Activated CD8-positive, alpha-beta memory T cell treated with anti-CD3 and anti-CD28 coated beads for 48 hours (primary cell): ENCODE results near the gene SH2D2A.

ENCODE experiments used
- DNase-seq, 3 experiments: peaks; one replicate each; pipeline ENCODE4 v3.0.0-alpha.2; 2020; ENCODE audit warnings: low read depth in 2 of 3, low spot score in 2 of 3

Gene SH2D2A

GRCh38 chr1:156805766-156806511, 10.7 kb downstream of the SH2D2A start:
- DNase-seq = no peak

GRCh38 chr1:156804572-156805243, 11.9 kb downstream of the SH2D2A start:
- DNase-seq = no peak

GRCh38 chr1:156804026-156804425, 12.6 kb downstream of the SH2D2A start:
- no peak for DNase-seq

- DNase-seq = no peak
Measured at GRCh38 chr1:156803086-156803851, 13.4 kb downstream of the SH2D2A start.

GRCh38 chr1:156802421-156802935, 14.2 kb downstream of the SH2D2A start:
- DNase-seq = no peak

- DNase-seq = no peak
Measured at GRCh38 chr1:156801409-156802121, 15.1 kb downstream of the SH2D2A start.

- no peak for DNase-seq
Measured at GRCh38 chr1:156797212-156797871, 19.3 kb downstream of the SH2D2A start.

- DNase-seq = no peak
Measured at GRCh38 chr1:156796340-156797097, 20.1 kb downstream of the SH2D2A start.

GRCh38 chr1:156795787-156796186, 20.9 kb downstream of the SH2D2A start:
- no peak for DNase-seq

GRCh38 chr1:156795374-156795733, 21.3 kb downstream of the SH2D2A start:
- DNase-seq = no peak

GRCh38 chr1:156794506-156795373, 21.9 kb downstream of the SH2D2A start:
- DNase-seq = no peak

GRCh38 chr1:156789621-156790318, 26.9 kb downstream of the SH2D2A start:
- DNase-seq = no peak

- DNase-seq = no peak
Measured at GRCh38 chr1:156788136-156788535, 28.5 kb downstream of the SH2D2A start.

- DNase-seq = no peak
Measured at GRCh38 chr1:156786640-156787039, 30.0 kb downstream of the SH2D2A start.

- no peak for DNase-seq
Measured at GRCh38 chr1:156785458-156785857, 31.2 kb downstream of the SH2D2A start.

- DNase-seq = no peak
Measured at GRCh38 chr1:156781585-156782186, 35.0 kb downstream of the SH2D2A start.

GRCh38 chr1:156777573-156777972, 39.1 kb downstream of the SH2D2A start:
- DNase-seq = no peak

- DNase-seq = no peak
Measured at GRCh38 chr1:156776942-156777341, 39.7 kb downstream of the SH2D2A start.
